KMS-11 (cell line): ENCODE measurements around the gene LIPE.
"Not testable (repeated sequence)": the region's sequence is repeated elsewhere in the genome, so short reads cannot be mapped to it uniquely, and the experiment has no call there.

ENCODE experiments used
- H2AFZ ChIP-seq: fragments of 200-600 bp; sonication (generic); 2 replicates; pipeline ENCODE4 v1.6.1; 2016; ENCODE audit warnings: antibody characterized with exemption, mixed run types, low read depth
- H3K27ac ChIP-seq: fragments of 200-600 bp; sonication (generic); 2 replicates; pipeline ENCODE4 v1.6.1; 2016; ENCODE audit warnings: mild to moderate bottlenecking, mixed run types
- H3K27me3 ChIP-seq: fragments of 200-600 bp; sonication (generic); 2 replicates; pipeline ENCODE4 v1.6.1; 2017; ENCODE audit warnings: mild to moderate bottlenecking, low read depth, mixed run types, moderate library complexity; ENCODE audit not compliant: insufficient read depth
- H3K36me3 ChIP-seq: fragments of 200-600 bp; sonication (generic); 2 replicates; pipeline ENCODE4 v1.6.1; 2017; ENCODE audit warnings: mild to moderate bottlenecking, mixed run types; ENCODE audit not compliant: insufficient read depth
- H3K4me1 ChIP-seq: fragments of 200-600 bp; sonication (generic); 2 replicates; pipeline ENCODE4 v1.6.1; 2016; ENCODE audit warnings: mild to moderate bottlenecking, low read depth, mixed run types; ENCODE audit not compliant: poor library complexity, severe bottlenecking
- H3K4me2 ChIP-seq: fragments of 200-600 bp; sonication (generic); 2 replicates; pipeline ENCODE4 v1.7.0; 2016; ENCODE audit warnings: mild to moderate bottlenecking, mixed run types
- H3K4me3 ChIP-seq: fragments of 200-600 bp; sonication (generic); IDR thresholded peaks from 2 replicates; pipeline ENCODE4 v1.6.1; 2017; ENCODE audit warnings: low read depth, low read length, mixed read lengths; ENCODE audit not compliant: insufficient read depth
- H3K79me2 ChIP-seq: fragments of 200-600 bp; sonication (generic); 2 replicates; pipeline ENCODE4 v1.6.1; 2016; ENCODE audit warnings: low read depth, mixed run types; ENCODE audit not compliant: insufficient read depth
- H3K9ac ChIP-seq: fragments of 200-600 bp; sonication (generic); 2 replicates; pipeline ENCODE4 v1.6.1; 2016; ENCODE audit warnings: mild to moderate bottlenecking, mixed run types
- H4K20me1 ChIP-seq: fragments of 200-600 bp; sonication (generic); 2 replicates; pipeline ENCODE4 v1.6.1; 2016; ENCODE audit warnings: mild to moderate bottlenecking, mixed run types; ENCODE audit not compliant: insufficient read depth
- CTCF ChIP-seq: fragments of 200-600 bp; sonication (generic); conservative IDR thresholded peaks from 2 replicates; pipeline ENCODE4 v1.6.1; 2017; ENCODE audit warnings: low read depth, mild to moderate bottlenecking, antibody characterized with exemption, low read length, moderate library complexity, mixed read lengths

LIPE gene

GRCh38 chr19:42467183-42467760 is 40.1 kb upstream of the LIPE start:
- Histone ChIP-seq H3K27me3 (no peaks in the 10 kb centered on the region), H3K9ac (no peak overlapping the region), H4K20me1 (no peaks in the 10 kb centered on the region), H2AFZ (no peak overlapping the region), H3K36me3 (no peaks in the 10 kb centered on the region), H3K4me1 (no peaks in the 10 kb centered on the region), H3K27ac (no peak overlapping the region), H3K4me3 (no peak overlapping the region), H3K79me2 (no peaks in the 10 kb centered on the region), H3K4me2 (no peak overlapping the region)
- TF ChIP-seq CTCF: no peak

- H3K4me1 ChIP-seq: no peaks in the 10 kb centered on the region
- no peak overlapping the region for H3K9ac ChIP-seq
- H3K36me3 ChIP-seq: no peaks in the 10 kb centered on the region
- no peaks in the 10 kb centered on the region for H3K27me3 ChIP-seq
- TF ChIP-seq CTCF: no peak
- no peaks in the 10 kb centered on the region for H3K79me2 ChIP-seq
- H2AFZ ChIP-seq: no peak overlapping the region
- H3K27ac ChIP-seq: no peak overlapping the region
- H4K20me1 ChIP-seq: no peaks in the 10 kb centered on the region
- H3K4me2 ChIP-seq: no peak overlapping the region
- no peak overlapping the region for H3K4me3 ChIP-seq
These were observed 39.5 kb upstream of the LIPE start for GRCh38 chr19:42466521-42467182.

- H3K4me3 ChIP-seq: no peak overlapping the region
- H3K36me3 ChIP-seq: no peaks in the 10 kb centered on the region
- no peak overlapping the region for H3K4me2 ChIP-seq
- H2AFZ ChIP-seq: no peak overlapping the region
- H4K20me1 ChIP-seq: no peaks in the 10 kb centered on the region
- no peaks in the 10 kb centered on the region for H3K27me3 ChIP-seq
- no peaks in the 10 kb centered on the region for H3K4me1 ChIP-seq
- no peaks in the 10 kb centered on the region for H3K79me2 ChIP-seq
- H3K27ac ChIP-seq: no peak overlapping the region
- no peak overlapping the region for H3K9ac ChIP-seq
- TF ChIP-seq CTCF: no peak
These were observed 38.7 kb upstream of the LIPE start for GRCh38 chr19:42465827-42466280.

- Histone ChIP-seq H3K27ac (no peak overlapping the region), H3K4me2 (no peak overlapping the region), H4K20me1 (no peaks in the 10 kb centered on the region), H3K9ac (no peak overlapping the region), H3K4me3 (no peak overlapping the region), H2AFZ (no peak overlapping the region), H3K79me2 (no peaks in the 10 kb centered on the region), H3K36me3 (no peaks in the 10 kb centered on the region), H3K4me1 (no peaks in the 10 kb centered on the region), H3K27me3 (no peaks in the 10 kb centered on the region)
- TF ChIP-seq CTCF: no peak
These were observed 34.6 kb upstream of the LIPE start for GRCh38 chr19:42461700-42462324.

- H3K36me3 ChIP-seq, H3K4me2 ChIP-seq, H3K4me3 ChIP-seq, H3K4me1 ChIP-seq, H4K20me1 ChIP-seq, H3K9ac ChIP-seq, H3K79me2 ChIP-seq, H3K27me3 ChIP-seq, H2AFZ ChIP-seq, H3K27ac ChIP-seq: not testable (repeated sequence)
These were observed 34.0 kb upstream of the LIPE start for GRCh38 chr19:42461231-42461630.
